ENCODE results near the gene GOLPH3. TPM values are rescaled to one million over a fixed set of nuclear protein-coding genes. Genes with fewer than 3 reads are reported as not detected.
A peak's percentile ranks its signal among the peaks of the same experiment; 100 is the strongest.
"Not testable (repeated sequence)": the region's sequence is repeated elsewhere in the genome, so short reads cannot be mapped to it uniquely, and the experiment has no call there.

Gene GOLPH3
- total and polyA plus RNA-seq, 11 donors: 20.3 to 73.4 (median 44.0) TPM

DNA sequence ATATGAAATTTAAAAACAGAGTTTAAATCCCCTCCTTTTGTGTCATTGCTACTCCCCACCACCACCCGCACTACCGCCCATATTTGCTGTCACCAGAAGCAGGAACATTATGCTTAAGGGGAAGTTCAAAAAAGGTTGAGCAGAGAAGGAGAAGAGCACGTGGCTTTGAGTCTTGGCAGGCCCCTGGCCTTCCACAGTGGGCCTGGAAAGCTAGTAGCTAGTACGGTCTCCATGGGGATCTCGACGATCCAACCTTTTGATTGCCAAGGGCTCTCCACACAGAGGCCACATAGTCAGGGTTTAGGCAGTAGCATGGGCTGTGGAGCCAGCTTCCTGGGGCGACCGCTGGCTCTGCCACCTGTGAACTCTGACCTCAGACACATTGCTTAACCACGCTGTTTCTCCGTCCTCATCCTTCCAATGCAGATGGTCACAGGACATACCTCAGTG is 90.1 kb downstream of the GOLPH3 start:
- Histone ChIP-seq H3K4me1 (peaks cover 0 to 7% (median 0%) of the 10 kb centered on the region in 12 donors), H3K4me3 (no peak overlapping the region), H3K27ac (no peak overlapping the region), H3K9me3 (no peaks in the 10 kb centered on the region), H3K27me3 (no peaks in the 10 kb centered on the region), H3K36me3 (peaks cover 0 to 75% (median 44%) of the 10 kb centered on the region in 9 donors)
- TF ChIP-seq, protein P1, sequence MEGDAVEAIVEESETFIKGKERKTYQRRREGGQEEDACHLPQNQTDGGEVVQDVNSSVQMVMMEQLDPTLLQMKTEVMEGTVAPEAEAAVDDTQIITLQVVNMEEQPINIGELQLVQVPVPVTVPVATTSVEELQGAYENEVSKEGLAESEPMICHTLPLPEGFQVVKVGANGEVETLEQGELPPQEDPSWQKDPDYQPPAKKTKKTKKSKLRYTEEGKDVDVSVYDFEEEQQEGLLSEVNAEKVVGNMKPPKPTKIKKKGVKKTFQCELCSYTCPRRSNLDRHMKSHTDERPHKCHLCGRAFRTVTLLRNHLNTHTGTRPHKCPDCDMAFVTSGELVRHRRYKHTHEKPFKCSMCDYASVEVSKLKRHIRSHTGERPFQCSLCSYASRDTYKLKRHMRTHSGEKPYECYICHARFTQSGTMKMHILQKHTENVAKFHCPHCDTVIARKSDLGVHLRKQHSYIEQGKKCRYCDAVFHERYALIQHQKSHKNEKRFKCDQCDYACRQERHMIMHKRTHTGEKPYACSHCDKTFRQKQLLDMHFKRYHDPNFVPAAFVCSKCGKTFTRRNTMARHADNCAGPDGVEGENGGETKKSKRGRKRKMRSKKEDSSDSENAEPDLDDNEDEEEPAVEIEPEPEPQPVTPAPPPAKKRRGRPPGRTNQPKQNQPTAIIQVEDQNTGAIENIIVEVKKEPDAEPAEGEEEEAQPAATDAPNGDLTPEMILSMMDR (IDR thresholded peaks at IDR 0.05): no peak
- no peak for TF ChIP-seq POLR2A (IDR thresholded peaks at IDR 0.05)
- WGBS, 4 donors: 56 to 71% (median 66%) methylated on average over 10 of the region's 10 CpGs
- no peak for DNase-seq
- peak; percentile 48 to 71 (median 63) for ATAC-seq
- intact Hi-C loops (cut with DNase I): no loop called here

DNA sequence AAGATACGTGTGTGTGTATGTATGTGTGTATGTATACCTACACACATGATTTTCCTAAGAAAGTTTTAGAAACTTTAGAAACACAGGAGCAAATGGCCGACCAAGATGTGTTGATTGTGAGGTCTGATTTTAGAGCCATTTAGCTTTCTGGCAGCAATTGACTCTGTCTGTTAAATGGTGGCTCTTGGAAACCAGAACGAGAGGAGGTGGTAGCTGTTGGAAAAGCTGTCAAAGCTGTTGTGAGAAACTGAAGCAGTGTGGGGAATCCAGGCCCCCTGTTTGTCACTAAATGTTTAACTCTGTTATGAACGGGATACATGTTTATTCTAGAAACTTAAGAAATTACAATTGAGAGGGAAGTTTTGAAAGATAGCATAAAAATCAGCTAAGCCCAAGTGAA is 91.4 kb downstream of the GOLPH3 start:
- H3K4me1 ChIP-seq: peaks cover 0 to 7% (median 0%) of the 10 kb centered on the region in 12 donors
- no peaks in the 10 kb centered on the region for H3K27me3 ChIP-seq
- no peak overlapping the region for H3K4me3 ChIP-seq
- peaks cover 0 to 75% (median 30%) of the 10 kb centered on the region in 9 donors for H3K36me3 ChIP-seq
- DNase-seq (no peak), ATAC-seq (no peak)
- no peak overlapping the region for H3K27ac ChIP-seq
- H3K9me3 ChIP-seq: no peaks in the 10 kb centered on the region
- intact Hi-C loops (cut with DNase I): no loop called here
- WGBS, 4 donors: 82 to 85% (median 84%) methylated on average over 4 of the region's 4 CpGs
- TF ChIP-seq, protein P1 (IDR thresholded peaks at IDR 0.05): no peak
- no peak for TF ChIP-seq POLR2A (IDR thresholded peaks at IDR 0.05)

DNA sequence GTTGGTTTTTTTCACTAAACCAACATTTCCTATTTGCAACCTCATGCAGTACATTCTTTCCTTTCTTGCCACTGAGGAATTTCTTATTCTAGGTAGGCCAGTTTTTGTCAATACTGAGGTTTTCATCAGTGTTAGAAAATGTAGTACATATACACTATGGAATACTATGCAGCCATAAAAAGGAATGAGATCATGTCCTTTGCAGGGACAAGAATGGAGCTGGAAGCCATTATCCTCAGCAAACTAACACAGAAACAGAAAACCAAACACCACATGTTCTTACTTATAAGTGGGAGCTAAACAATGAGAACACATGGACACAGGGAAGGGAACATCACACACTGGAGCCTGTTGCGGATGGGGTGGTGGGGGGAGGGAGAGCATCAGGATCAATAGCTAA is 93.6 kb downstream of the GOLPH3 start:
- H3K4me3 ChIP-seq; ATAC-seq; H3K27ac ChIP-seq; H3K27me3 ChIP-seq; DNase-seq; intact Hi-C loops (cut with DNase I); H3K9me3 ChIP-seq: not testable (repeated sequence)
- peaks cover 0 to 15% (median 5%) of the 10 kb centered on the region in 12 donors for H3K4me1 ChIP-seq
- WGBS, 4 donors: 91 to 100% (median 99%) methylated on average over 1 of the region's 1 CpG
- peaks cover 0 to 60% (median 23%) of the 10 kb centered on the region in 9 donors for H3K36me3 ChIP-seq

DNA sequence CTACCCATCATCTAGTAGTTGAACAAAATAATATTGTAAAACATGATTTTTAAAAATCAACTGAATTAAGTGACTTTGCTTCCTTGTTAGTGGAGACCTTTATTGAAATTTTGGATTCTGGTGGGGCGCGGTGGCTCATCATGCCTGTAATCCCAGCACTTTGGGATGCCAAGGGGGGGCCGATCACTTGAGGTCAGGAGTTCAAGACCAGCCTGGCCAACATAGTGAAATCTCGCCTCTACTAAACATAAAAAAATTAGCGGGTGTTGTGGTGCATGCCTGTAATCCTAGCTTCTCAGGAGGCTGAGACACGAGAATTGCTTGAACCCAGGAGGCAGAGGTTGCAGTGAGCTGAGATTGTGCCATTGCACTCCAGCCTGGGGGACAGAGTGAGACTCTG is 95.3 kb downstream of the GOLPH3 start:
- intact Hi-C loops (cut with DNase I): loop anchor here in 9 of 10 donors (2.0 to 10.0 kb wide), 7 partner anchors 144 to 497 kb away; no protein-coding TSS in a partner anchor

DNA sequence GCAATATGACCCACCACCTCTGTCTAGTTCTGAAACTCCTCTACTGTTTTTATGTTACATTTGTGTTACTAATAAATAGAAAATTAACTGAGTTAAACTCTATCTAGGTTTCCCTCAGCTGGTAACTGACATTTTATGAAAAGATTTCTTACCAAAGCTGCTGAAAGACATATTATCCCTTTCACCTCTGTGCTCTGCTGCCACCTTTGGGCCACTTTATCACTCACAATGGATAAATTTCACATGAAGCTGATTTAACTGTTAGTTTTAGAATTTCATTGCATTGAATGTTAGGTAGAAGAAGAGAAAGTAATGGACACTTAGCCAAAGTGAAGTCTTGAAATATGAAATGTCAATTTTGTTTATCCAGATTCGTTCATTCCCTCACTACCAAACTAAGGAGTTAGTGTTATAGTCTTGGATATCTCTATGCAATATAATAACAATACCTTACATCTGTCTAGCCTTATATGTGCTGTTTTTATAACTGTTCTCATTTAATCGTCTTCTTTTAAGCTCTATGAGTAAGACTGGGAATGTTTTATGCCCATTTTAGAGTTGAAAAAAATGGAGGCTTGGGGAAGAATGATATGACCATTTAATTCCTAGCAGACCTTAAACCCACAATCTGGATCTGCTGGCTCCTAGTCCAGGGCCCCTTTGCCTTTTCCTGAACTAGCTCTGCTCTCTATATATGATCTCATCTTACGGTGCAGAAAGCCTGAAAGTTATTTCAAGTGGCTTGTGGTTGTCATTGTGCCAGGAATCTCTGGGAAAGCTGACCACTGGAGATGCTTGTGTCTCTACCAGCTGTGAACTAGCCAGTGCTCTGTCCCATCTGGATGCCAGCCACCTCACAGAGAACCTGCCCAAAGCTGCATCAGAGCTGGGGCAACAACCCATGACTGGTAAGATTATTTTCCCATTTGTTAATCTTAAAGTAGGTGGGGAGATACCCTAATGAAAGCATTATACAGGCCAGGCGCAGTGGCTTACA is 97.1 kb downstream of the GOLPH3 start:
- Histone ChIP-seq H3K27me3 (no peaks in the 10 kb centered on the region), H3K27ac (peak overlapping the region in 10 of 12 donors; percentile 18 to 68 (median 55)), H3K9me3 (no peaks in the 10 kb centered on the region), H3K4me1 (peaks cover 0 to 15% (median 3%) of the 10 kb centered on the region in 12 donors), H3K4me3 (no peak overlapping the region), H3K36me3 (peaks cover 0 to 76% (median 24%) of the 10 kb centered on the region in 9 donors)
- ATAC-seq: peak; percentile 79 to 92 (median 86)
- DNase-seq: peak in 4 of 5 donors; percentile 66 to 76 (median 68)
- intact Hi-C loops (cut with DNase I): loop anchor here in 9 of 10 donors (1.0 to 10.0 kb wide), 8 partner anchors 142 to 495 kb away; no protein-coding TSS in a partner anchor
- TF ChIP-seq, protein P1 (IDR thresholded peaks at IDR 0.05): peak; percentile 64 to 89 (median 76)
- TF ChIP-seq POLR2A (IDR thresholded peaks at IDR 0.05): no peak
- 30 to 34% (median 31%) methylated on average over 4 of the region's 4 CpGs for WGBS, 4 donors

More for the DNA sequence above, 95.3 kb downstream of the GOLPH3 start:
- peaks cover 0 to 69% (median 26%) of the 10 kb centered on the region in 9 donors for H3K36me3 ChIP-seq
- not testable (repeated sequence) for ATAC-seq, H3K4me3 ChIP-seq, H3K27ac ChIP-seq, DNase-seq, H3K27me3 ChIP-seq, H3K9me3 ChIP-seq
- WGBS, 4 donors: 94 to 97% (median 96%) methylated on average over 6 of the region's 6 CpGs
- H3K4me1 ChIP-seq: peaks cover 0 to 15% (median 3%) of the 10 kb centered on the region in 12 donors
